Esophagus mucosa (tissue), 1 donor: ENCODE results near the gene DUOX1. TPM values are rescaled to one million over a fixed set of nuclear protein-coding genes. Genes with fewer than 3 reads are reported as not detected.

Source experiments
- ATAC-seq: fragments of 200-7000 bp; cut with Tn5 transposase; one replicate; pipeline ENCODE4 v1.9.1; 2020
- total RNA-seq: library from RNA; stranded (reverse); gene quantifications from one replicate; pipeline ENCODE4 v1.2.4, GENCODE V29; 2023
- donor health status: DM: yes; HTN: yes; CAD: no.

Gene DUOX1
- total RNA-seq, 1 donor from 2014 or later, result 114 TPM

DNA sequence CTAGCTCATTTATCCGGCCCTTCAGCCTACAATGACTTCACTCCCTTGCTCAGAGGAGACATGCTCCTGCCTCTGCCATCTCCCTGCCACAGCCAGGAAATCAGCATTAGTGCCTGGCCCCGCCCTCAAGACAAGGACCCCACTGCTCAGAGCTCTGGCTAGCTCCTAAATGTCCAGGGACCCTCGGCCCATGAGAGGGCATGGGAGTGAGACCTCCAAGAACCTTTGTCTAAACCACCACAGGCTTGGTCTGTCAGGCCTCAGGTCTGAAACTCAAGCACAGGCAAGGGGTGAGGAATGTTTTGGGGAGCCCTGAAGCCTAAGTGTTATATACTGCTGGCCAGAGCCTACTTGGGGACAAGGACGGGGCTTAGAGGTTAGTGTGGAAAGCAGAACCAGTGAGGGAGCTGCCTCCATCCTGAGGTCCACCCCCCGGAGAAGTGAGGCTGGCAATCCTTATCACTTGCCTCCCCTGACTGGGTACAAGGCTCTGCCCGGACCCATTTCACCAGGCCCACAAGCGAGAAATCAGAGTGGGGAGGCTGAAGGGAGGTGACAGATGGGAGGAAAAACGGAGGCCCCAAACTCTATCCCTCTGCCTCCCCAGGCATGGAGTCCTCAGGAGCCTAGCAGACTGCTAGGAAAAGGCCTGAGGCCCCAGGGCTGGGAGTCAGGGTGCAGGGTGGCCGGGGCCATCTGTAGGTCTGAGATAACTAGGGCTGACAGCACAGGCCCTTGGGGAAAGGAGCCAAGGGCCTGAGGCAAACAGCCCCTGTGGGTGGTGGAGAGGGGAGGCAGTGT, 39.2 kb downstream of the DUOX1 start:
- no peak for ATAC-seq

DNA sequence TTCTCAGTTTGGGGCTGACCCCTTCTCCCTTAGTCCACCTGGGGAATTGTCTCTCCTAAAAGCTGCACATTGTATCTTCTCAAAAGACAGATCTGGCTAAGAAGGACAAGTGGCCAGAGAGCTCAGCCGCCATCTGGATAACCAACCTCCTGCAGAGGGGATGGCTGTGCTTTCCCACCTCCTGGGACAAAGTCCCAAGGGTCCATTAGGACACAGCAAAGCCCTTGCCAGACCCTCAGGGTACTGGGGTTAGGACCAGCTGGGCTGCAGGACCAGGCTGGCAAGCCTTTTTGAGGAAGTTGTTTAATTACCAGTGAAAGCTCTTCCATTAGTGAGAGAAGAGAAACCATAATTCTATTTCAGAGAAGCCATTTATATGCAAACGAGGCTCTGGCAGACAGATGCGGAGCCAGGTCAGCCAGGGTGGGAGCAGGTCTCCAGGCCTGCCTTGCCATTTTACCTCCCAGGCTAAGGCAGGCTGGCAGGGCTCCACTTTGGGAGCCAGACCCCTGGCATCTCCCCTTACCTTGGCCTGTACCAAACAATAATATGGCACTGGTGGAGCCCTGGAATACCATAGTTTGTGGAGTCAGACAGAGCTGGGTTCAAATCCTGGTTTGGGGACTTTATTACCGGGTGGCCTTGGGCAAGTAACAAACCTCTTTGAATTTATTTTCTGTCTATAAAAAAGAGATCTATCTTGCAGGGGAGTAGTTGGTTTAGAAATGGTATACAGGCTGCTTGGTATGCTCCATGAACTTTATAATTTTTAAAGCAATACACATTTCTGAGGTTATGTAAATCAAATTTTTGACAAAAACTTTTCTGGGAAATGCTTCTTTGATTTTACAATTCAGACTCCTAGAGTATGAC, 40.0 kb downstream of the DUOX1 start:
- ATAC-seq, result no peak

DNA sequence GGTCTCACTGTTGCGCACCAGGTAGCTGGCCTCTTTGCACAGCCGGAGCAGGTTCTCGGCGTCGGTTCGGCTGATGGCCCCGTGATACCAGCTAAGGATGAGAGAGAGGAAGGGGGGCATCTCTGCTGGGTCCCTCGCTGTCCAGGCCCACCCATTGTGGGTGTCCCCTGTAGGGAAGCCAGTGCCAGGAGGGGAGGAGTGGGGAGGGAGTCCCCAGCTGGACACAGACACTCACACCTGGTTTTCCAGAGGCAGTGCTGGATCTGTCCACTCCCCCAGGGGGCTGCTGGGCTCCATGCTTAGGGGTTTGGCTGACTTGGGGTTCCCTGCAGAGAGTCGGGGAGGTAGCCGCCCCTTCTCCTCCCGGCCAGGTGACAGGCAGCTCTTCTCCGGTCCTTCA, 42.1 kb downstream of the DUOX1 start:
- ATAC-seq, result no peak

DNA sequence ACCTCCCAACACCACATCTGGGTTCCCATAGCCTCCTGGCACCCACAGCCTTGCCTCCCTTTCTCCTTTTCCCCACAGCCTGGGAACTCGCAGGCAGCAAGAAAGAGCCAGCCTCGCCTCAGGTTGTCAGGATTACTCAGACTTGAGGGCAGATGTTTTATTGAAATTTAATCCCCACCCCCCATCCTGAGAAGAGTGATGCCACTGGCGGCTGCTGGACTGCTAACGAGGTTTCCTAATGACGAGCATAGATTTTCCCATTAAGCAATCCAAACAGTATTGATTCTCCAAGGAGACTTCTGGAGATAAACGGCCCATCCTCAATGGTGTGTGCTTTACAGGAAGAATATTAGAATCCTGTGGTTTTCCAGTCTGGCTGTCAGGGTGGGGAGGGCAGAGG, 44.3 kb downstream of the DUOX1 start:
- ATAC-seq, result no peak

GRCh38 chr15:45174577-45174976, 44.8 kb downstream of the DUOX1 start:
- ATAC-seq, result no peak

DNA sequence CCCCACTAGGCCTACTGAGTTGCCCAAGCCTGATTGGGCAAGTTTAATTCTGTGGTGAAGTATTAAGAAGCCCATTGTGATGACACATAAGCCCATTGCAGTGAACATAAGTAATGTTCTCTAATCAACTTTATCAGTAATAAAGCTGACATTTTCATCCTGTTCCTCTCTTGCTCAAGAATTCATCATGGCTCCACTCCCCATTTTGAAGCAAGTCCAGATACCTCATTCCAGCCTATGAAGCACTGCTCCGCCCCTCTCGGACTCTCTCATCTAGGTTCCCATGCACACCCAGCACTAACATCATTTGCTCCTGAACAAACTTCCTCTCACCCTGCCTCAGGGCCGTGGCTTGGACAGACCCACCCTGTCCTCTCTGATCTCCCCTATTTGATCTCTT, 47.5 kb downstream of the DUOX1 start:
- ATAC-seq, result peak; percentile 8

- peak; percentile 61 for ATAC-seq
Measured at GRCh38 chr15:45179221-45179985, 49.6 kb downstream of the DUOX1 start.

DNA sequence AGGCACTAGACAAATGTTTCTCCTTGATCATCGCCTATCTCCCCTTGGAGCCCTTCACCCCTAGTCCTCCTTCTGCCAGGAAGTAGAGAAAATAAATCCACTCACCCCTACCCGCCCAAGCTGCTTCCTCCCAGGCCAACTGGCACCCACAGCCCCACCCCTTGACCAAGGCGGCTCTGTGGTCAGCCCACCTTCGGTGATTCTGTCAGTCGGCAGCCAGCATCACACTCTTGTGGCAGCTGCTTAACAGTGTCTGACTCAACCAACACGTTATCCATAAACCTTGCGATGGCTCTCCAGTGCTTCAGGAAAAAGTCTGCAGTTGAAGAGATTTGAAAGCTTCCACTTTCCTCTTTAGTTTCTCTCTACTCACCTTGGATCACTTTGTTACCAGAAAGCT, 50.4 kb downstream of the DUOX1 start:
- ATAC-seq, result no peak

- no peak for ATAC-seq
Measured at GRCh38 chr15:45180648-45181436, 51.0 kb downstream of the DUOX1 start.

GRCh38 chr15:45181491-45182285, 51.9 kb downstream of the DUOX1 start:
- ATAC-seq, result no peak

- ATAC-seq, result no peak
Measured at GRCh38 chr15:45182996-45183395, 53.2 kb downstream of the DUOX1 start.

GRCh38 chr15:45183511-45183910, 53.7 kb downstream of the DUOX1 start:
- no peak for ATAC-seq

DNA sequence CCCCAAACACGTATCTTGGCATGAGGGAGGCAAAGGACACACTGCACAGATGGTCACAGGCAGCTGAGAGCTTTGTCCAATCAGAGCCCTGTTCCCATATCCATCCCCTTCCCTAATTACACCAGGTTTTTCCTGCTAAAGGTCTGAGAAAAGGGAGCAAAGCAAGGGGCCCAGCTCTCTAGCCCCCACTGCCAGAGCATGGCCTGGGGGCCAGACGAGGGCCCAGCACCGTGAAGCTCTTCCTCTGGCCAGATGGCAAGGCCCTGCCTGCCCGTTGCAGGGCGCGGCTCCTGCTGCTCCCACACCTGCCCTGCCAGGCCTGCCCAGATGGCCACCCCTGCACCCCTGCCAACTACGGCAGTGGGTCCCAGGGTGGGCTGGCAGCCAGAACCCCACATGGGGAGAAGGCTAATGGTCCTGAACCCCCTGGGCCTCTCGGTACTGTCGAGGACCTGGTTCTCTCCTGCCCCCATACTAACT, 54.8 kb downstream of the DUOX1 start:
- no peak for ATAC-seq

GRCh38 chr15:45185069-45185779, 55.4 kb downstream of the DUOX1 start:
- ATAC-seq, result no peak

DNA sequence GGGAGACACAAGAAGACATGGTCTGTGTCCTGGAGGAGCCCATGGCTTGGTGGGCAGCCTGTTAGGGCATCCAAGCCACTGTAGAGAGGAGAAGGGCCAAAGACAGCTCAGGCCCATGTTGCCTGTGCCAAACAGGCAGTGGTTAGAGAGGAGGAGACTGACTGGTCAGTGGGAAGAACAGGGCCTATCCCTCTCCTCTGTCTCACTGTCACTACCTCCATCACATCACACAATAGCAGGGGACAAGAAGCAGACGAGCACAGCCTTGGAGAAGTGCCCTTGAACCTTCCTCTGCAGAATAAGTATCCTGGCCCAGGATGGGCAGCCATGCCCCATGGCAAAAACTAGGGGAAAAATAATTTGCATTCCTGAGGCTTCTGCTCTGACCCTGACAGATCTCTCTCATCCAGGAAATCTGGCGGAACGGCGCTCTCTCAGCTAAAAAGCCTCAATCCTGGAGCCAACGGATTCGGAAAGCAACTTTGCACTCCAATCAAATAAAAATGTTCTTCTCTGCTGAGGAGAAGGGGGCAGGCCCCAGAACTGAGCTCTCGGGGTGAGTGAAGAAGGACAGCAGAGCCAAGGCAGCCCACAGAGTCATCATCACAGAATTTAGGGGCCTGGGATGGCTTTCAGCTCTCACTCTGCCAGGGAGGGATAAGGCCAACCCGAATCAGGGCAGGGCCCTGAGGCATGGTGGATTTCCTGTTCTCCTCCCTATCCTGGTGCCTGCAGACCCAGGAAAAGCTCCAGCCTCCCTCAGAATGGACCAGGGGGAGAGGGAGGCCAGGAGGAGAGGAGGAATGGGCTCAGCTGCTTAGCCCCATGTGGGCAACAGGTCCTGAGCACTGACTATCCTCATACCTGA, 56.3 kb downstream of the DUOX1 start:
- peak; percentile 2 for ATAC-seq

DNA sequence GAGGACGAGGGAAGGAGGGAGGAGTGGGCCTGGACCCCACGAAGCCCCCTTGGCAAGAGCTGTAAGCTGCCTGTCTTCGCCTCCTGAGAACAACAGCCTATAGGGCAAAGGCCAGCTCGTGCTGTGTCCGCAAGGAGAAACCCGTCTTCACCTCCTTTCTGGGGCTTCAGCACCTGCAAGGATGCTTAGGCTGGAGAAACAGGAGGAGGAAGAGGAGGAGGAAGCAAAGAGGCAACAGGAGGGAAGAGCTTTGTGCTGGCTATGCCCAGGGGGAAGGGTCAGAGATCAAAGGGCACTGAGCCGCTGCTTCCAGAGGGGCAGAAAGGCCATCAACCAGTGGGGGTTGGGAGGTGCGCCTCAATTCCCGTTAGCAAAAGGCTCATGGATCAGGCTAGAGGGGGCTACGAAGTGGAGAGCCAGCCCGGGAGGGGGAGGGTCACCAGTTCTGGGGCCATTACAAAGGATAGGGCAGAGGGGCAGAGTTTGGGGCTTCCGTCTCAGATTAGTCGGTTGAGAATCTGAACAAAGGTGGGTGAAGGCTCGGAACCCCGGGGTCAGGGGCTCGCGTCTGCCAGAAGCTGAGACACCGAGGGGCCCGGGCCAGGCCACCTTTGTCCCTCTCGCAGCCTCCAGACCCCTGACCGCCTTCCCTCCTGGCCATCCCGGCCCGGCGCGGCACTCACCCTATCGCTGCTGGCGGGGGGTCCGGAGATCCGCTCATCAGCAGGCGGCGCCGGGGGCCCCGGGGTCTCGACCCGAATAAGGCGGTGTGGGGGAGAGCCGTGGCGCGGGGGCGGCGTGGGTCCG, 57.2 kb downstream of the DUOX1 start:
- peak; percentile 4 for ATAC-seq

GRCh38 chr15:45187578-45187893, 57.7 kb downstream of the DUOX1 start:
- no peak for ATAC-seq
